Natural killer cell (primary cell): ENCODE data around the gene SPRN. TPM values are rescaled to one million over a fixed set of nuclear protein-coding genes. Genes with fewer than 3 reads are reported as not detected.

Source experiments
- ATAC-seq, 3 donors: fragments of 150-1000 bp in 2 of 3; fragments of 200-7000 bp in 1 of 3; cut with Tn5 transposase; 1 replicate in 1 of 3; 2 replicates in 2 of 3; pipeline ENCODE4 v1.10.0; 2021; ENCODE audit warnings: mild to moderate bottlenecking in 2 of 3, moderate library complexity in 2 of 3
- DNase-seq, 2 donors: peaks; one replicate each; pipeline versions ENCODE4 v3.0.0 to v3.0.0-alpha.2; 2013 to 2021; ENCODE audit warnings: mixed read lengths in 1 of 2
- H3K27ac ChIP-seq: one replicate; pipeline ENCODE4 v1.5.1; 2013; ENCODE audit warnings: mild to moderate bottlenecking, low read length
- H3K27me3 ChIP-seq: one replicate; pipeline ENCODE4 v1.6.1; 2013; ENCODE audit warnings: low read length; ENCODE audit not compliant: control insufficient read depth, insufficient read depth
- H3K36me3 ChIP-seq: one replicate; pipeline ENCODE4 v1.6.1; 2013; ENCODE audit warnings: low read length; ENCODE audit not compliant: control insufficient read depth, insufficient read depth
- H3K4me1 ChIP-seq: one replicate; pipeline ENCODE4 v1.6.1; 2013; ENCODE audit warnings: low read length; ENCODE audit not compliant: control insufficient read depth, insufficient read depth
- H3K4me3 ChIP-seq: one replicate; pipeline ENCODE4 v1.5.1; 2013; ENCODE audit warnings: low read length
- H3K9me3 ChIP-seq: one replicate; pipeline ENCODE4 v1.6.1; 2013; ENCODE audit warnings: low read length; ENCODE audit not compliant: control insufficient read depth, insufficient read depth
- H3K27ac Mint-ChIP-seq, 2 donors: one replicate each; pipeline ENCODE4 v1.8.0; 2022; ENCODE audit warnings: mild to moderate bottlenecking in 2 of 2, mixed read lengths in 2 of 2, moderate library complexity in 1 of 2
- H3K27me3 Mint-ChIP-seq, 2 donors: one replicate each; pipeline ENCODE4 v1.8.0; 2022; ENCODE audit warnings: low read depth in 2 of 2, mixed read lengths in 2 of 2
- H3K36me3 Mint-ChIP-seq: one replicate; pipeline ENCODE4 v1.8.0; 2022; ENCODE audit warnings: mixed read lengths
- H3K4me1 Mint-ChIP-seq, 2 donors: one replicate each; pipeline ENCODE4 v1.8.0; 2022; ENCODE audit warnings: mixed read lengths in 2 of 2
- H3K4me3 Mint-ChIP-seq: one replicate; pipeline ENCODE4 v1.8.0; 2022; ENCODE audit warnings: mild to moderate bottlenecking, moderate library complexity, mixed read lengths
- H3K9me3 Mint-ChIP-seq, 2 donors: one replicate each; pipeline ENCODE4 v1.8.0; 2022; ENCODE audit warnings: mixed read lengths in 2 of 2
- CTCF ChIP-seq: fragments of 200-600 bp; IDR thresholded peaks from one replicate; pipeline ENCODE4 v1.8.0; 2022; ENCODE audit warnings: antibody characterized with exemption
- WGBS: methylation state at CpG from one replicate; pipeline ENCODE4 v1.1.7; 2013; ENCODE audit warnings: missing lambda C conversion rate; ENCODE audit not compliant: insufficient coverage; 5-methylcytosine and 5-hydroxymethylcytosine counted together
- intact Hi-C: fragments of 100-400 bp; cut with micrococcal nuclease; formaldehyde crosslinking; loops from one replicate; pipeline ENCODE4 v1.14.2; 2022
- total RNA-seq, 4 donors: library from RNA; stranded (reverse); fragments of 120-200 nt in 1 of 4; gene quantifications; one replicate each; pipeline versions ENCODE4 v1.2.3 to v1.2.4, GENCODE V29; 2013 to 2022

The SPRN gene
- total RNA-seq, 3 donors from 2014 or later (not counting 1 experiment from before 2014, with no cell fraction given), result not detected

GRCh38 chr10:133379801-133380666, 44.4 kb downstream of the SPRN start:
- H3K27me3 Mint-ChIP-seq, result no peaks in the 10 kb centered on the region
- H3K27me3 ChIP-seq, result no peaks in the 10 kb centered on the region
- no peaks in the 10 kb centered on the region for H3K9me3 ChIP-seq
- no peaks in the 10 kb centered on the region for H3K9me3 Mint-ChIP-seq
- H3K4me1 ChIP-seq, result peaks cover 36% of the 10 kb centered on the region
- H3K4me1 Mint-ChIP-seq, result peaks cover 0 to 14% of the 10 kb centered on the region in 2 donors
- intact Hi-C loops, result no loop called here
- no peak overlapping the region for H3K27ac ChIP-seq
- peak overlapping the region; percentile 80 for H3K4me3 Mint-ChIP-seq
- DNase-seq (no peak), ATAC-seq (no peak)
- 92% methylated on average over 36 of the region's 36 CpGs for WGBS
- TF ChIP-seq CTCF, result no peak
- H3K36me3 ChIP-seq, result peaks cover 4% of the 10 kb centered on the region
- H3K4me3 ChIP-seq, result peak overlapping the region; percentile 21
- H3K36me3 Mint-ChIP-seq, result no peaks in the 10 kb centered on the region
- peak overlapping the region in 1 of 2 donors; percentile 72 for H3K27ac Mint-ChIP-seq

GRCh38 chr10:133379152-133379800, 45.1 kb downstream of the SPRN start, which contains the start of gene PAOX:
PAOX (plus strand) TSS chr10:133379262; CDS start chr10:133379317, 55 bp downstream.
- Histone ChIP-seq H3K27me3 (no peaks in the 10 kb centered on the region), H3K4me1 (peaks cover 38% of the 10 kb centered on the region), H3K9me3 (no peaks in the 10 kb centered on the region), H3K4me3 (peak within 1 kb of the TSS; percentile 89), H3K36me3 (peaks cover under 1% of the 10 kb centered on the region), H3K27ac (peak within 1 kb of the TSS; percentile 23)
- H3K36me3 Mint-ChIP-seq, result no peaks in the 10 kb centered on the region
- H3K9me3 Mint-ChIP-seq, result no peaks in the 10 kb centered on the region
- ATAC-seq (peak; percentile 65 to 69 (median 67)), DNase-seq (peak; percentile 51 to 81)
- H3K27me3 Mint-ChIP-seq, result no peaks in the 10 kb centered on the region
- WGBS, result 3% methylated on average over 67 of the region's 78 CpGs
- intact Hi-C loops, result no loop called here
- H3K27ac Mint-ChIP-seq, result peak within 1 kb of the TSS in 1 of 2 donors; percentile 72
- no peak for TF ChIP-seq CTCF
- H3K4me1 Mint-ChIP-seq, result peaks cover 0 to 14% of the 10 kb centered on the region in 2 donors
- H3K4me3 Mint-ChIP-seq, result peak within 1 kb of the TSS; percentile 86

DNA sequence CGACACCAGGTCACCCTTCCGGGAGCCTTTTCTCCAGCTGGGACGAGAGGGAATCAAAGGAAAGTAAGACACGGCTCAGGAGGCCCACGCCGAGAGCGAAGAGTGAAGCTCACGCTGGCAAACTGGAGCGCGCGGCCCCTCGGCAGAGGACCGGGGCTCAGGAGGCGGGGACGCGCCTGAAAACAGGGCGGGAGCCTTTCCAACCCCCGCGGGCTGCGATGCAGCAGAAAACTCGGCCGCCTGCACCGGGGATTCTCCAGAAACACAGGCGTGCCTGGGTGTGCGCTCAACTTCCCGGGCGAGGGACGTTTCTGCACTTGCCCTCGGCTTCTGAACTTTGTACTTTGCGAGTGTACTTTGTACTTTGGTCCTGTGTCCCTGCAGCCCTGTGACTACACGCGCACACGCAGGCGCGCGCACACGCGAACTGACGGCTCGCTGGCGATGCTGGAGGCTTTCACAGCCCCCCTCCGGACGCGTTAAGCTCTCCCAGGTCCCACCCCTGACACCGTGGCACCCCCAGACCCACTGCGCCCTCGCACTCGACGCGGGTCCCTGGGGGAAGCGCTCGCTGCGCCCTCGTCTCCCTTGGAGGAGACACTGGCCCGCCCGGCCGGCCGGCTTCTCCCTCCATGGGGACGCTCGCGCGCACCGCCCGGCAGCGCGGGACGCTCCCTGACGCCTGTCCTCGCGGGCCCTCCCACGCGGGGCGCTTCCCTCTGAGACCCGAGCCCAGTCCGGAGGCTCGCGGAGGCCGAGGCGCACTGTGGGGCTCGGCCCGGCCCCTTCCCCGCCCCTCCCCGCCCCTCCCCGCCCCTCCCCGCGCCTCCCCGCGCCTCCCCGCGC, 46.0 kb downstream of the SPRN start:
- H3K4me3 Mint-ChIP-seq, result peak overlapping the region; percentile 86
- no peaks in the 10 kb centered on the region for H3K9me3 Mint-ChIP-seq
- Histone ChIP-seq H3K4me3 (peak overlapping the region; percentile 89), H3K36me3 (no peaks in the 10 kb centered on the region), H3K9me3 (no peaks in the 10 kb centered on the region), H3K27me3 (no peaks in the 10 kb centered on the region), H3K4me1 (peaks cover 45% of the 10 kb centered on the region), H3K27ac (peak overlapping the region; percentile 23)
- peaks cover 0 to 19% of the 10 kb centered on the region in 2 donors for H3K4me1 Mint-ChIP-seq
- peak overlapping the region in 1 of 2 donors; percentile 44 for H3K27ac Mint-ChIP-seq
- under 1% methylated on average over 75 of the region's 90 CpGs for WGBS
- TF ChIP-seq CTCF, result no peak
- H3K36me3 Mint-ChIP-seq, result no peaks in the 10 kb centered on the region
- ATAC-seq (peak; percentile 44 to 71 (median 64)), DNase-seq (peak; percentile 48 to 77)
- intact Hi-C loops, result no loop called here
- H3K27me3 Mint-ChIP-seq, result no peaks in the 10 kb centered on the region
